C4-2B (cell line): ENCODE data around the gene STIM1.
"Not testable (repeated sequence)": the region's sequence is repeated elsewhere in the genome, so short reads cannot be mapped to it uniquely, and the experiment has no call there.

Experiments used
- H3K27ac ChIP-seq: fragments of 450-650 bp; 2 replicates; pipeline ENCODE4 v1.5.1; 2017
- ZFX ChIP-seq: fragments of 450-650 bp; IDR thresholded peaks from 2 replicates; pipeline ENCODE4 v1.6.1; 2017
- TF ChIP-seq, protein P1 (sequence below): fragments of 450-650 bp; conservative IDR thresholded peaks from 2 replicates; pipeline ENCODE4 v1.5.1; 2017; ENCODE audit warnings: mild to moderate bottlenecking

STIM1 gene

DNA sequence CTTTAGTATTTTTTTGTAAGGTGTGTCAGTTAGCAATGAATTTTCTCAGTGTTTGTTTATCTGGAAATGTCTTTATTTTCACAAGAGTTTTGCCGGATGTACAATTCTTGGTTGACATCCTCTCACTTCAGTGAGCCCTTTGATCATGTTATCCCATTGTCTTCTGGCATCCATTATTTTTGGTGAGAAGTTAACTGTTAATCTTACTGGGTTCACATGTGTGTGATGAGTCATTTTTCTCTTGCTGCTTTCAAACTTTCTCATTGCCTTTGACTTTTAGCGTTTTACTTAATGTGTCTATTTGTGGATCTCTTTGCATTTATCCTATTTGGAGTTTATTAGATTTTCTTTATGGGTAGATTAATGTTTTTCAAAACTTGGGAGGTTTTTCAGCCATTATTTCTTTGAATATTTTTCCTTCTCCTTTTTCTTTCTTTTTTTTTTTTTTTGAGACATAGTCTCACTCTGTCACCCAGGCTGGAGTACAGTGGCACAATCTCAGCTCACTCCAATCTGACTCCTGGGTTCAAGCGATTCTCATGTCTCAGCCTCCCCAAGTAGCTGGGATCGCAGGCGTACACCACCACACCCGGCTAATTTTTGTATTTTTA lies 138.7 kb downstream of the STIM1 start:
- TF ChIP-seq, protein P1, sequence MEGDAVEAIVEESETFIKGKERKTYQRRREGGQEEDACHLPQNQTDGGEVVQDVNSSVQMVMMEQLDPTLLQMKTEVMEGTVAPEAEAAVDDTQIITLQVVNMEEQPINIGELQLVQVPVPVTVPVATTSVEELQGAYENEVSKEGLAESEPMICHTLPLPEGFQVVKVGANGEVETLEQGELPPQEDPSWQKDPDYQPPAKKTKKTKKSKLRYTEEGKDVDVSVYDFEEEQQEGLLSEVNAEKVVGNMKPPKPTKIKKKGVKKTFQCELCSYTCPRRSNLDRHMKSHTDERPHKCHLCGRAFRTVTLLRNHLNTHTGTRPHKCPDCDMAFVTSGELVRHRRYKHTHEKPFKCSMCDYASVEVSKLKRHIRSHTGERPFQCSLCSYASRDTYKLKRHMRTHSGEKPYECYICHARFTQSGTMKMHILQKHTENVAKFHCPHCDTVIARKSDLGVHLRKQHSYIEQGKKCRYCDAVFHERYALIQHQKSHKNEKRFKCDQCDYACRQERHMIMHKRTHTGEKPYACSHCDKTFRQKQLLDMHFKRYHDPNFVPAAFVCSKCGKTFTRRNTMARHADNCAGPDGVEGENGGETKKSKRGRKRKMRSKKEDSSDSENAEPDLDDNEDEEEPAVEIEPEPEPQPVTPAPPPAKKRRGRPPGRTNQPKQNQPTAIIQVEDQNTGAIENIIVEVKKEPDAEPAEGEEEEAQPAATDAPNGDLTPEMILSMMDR: no peak
- TF ChIP-seq ZFX: no peak
- no peak overlapping the region for H3K27ac ChIP-seq

DNA sequence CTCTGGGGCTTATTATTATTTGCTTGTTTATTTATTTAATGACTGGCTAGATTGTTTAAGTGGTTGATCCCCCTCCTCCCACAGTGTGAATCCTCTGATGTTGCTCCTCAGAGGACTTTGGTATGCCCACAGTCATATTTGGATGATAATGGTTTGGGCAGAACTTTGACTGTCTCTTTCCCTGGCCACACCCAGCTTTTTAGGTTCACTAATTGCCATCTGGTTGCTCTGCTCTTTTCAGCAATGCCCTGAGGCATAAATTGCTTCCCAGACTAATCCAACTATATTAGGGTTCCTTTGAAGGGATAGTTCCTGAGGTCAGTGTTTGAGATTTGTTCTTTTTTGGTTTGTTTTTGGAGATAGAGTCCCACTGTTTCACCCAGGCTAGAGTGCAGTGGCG lies 139.8 kb downstream of the STIM1 start:
- H3K27ac ChIP-seq: no peak overlapping the region
- TF ChIP-seq, protein P1: no peak
- TF ChIP-seq ZFX: no peak

DNA sequence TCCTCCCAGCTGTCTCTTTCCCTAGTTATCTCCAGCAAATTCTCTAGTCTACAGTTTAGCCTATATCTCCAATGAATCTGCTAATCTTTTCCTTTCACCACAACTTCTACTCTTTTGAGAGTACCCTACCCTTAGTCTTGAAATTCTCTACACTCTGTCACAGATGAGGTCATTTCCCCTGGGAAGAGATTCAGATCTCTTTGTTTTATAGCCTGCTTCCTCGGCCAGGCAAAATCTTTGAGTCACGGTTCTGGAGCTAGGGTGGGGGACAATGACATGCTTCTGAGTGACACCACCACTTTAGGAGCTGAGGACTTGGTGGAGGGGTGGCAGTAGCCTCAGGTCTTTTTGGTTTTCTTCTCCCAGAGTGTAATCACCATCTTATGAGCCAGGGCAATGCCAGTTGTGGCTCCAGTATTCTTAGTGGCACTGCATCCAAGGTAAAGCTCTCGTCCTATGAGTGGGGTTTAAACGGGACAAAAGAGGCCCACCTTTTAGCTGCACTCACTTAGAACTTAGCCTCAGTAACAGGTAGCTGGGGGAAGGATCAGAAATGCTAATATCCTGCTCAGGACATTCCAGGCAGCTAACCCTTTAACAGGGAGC lies 140.6 kb downstream of the STIM1 start:
- H3K27ac ChIP-seq: no peak overlapping the region
- TF ChIP-seq, protein P1: no peak
- no peak for TF ChIP-seq ZFX

DNA sequence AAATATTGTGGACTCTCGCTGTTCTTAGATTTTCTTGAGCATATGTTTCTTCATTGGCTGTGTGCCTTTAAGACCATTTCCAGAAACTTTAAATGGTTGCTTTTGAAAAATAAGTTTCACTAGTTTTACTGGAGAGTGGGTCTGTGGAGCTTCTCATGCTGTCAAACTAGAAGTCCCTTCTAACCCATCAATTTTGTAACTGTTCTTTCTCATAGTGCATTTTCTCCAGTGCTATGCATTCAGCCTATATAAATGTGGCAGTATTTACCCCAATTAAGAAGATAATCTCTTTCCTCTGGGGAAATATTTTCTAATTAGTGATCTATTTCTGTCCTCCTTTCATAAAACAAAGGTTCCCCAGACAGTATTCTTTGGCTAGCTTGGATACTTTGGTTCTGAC lies 141.2 kb downstream of the STIM1 start:
- H3K27ac ChIP-seq: no peak overlapping the region
- no peak for TF ChIP-seq ZFX
- TF ChIP-seq, protein P1: no peak

DNA sequence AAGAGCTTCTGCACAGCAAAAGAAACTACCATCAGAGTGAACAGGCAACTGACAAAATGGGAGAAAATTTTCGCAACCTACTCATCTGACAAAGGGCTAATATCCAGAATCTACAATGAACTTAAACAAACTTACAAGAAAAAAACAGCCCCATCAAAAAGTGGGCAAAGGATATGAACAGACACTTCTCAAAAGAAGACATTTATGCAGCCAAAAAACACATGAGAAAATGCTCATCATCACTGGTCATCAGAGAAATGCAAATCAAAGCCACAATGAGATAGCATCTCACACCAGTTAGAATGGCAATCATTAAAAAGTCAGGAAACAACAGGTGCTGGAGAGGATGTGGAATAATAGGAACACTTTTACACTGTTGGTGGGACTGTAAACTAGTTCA lies 149.3 kb downstream of the STIM1 start:
- H3K27ac ChIP-seq: not testable (repeated sequence)

- TF ChIP-seq, protein P1: no peak
- TF ChIP-seq ZFX: no peak
Measured at GRCh38 chr11:4006946-4007680, 151.6 kb downstream of the STIM1 start.

GRCh38 chr11:4008116-4008515 lies 152.7 kb downstream of the STIM1 start:
- H3K27ac ChIP-seq: no peak overlapping the region
- TF ChIP-seq, protein P1: no peak
- TF ChIP-seq ZFX: no peak

More at GRCh38 chr11:4006946-4007680, 151.6 kb downstream of the STIM1 start:
- H3K27ac ChIP-seq: no peak overlapping the region

DNA sequence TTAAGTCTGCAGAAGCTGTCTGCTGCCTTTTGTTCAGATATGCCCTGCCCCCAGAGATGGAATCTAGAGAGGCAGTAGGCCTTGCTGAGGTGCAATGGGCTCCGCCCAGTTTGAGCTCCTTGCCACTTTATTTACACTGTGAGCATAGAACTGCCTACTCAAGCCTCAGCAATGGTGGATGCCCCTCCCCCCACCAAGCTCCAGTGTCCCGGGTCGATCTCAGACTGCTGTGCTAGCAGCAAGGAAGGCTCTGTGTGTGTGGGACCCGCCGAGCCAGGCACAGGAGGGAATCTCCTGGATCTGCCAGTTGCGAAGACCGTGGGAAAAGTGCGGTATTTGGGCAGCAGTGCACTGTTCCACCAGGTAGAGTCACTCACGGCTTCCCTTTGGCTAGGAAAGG lies 161.1 kb downstream of the STIM1 start:
- H3K27ac ChIP-seq: not testable (repeated sequence)
